ENCODE data around the gene ARFGEF2.
"Not testable (repeated sequence)": the region's sequence is repeated elsewhere in the genome, so short reads cannot be mapped to it uniquely, and the experiment has no call there.

DNA sequence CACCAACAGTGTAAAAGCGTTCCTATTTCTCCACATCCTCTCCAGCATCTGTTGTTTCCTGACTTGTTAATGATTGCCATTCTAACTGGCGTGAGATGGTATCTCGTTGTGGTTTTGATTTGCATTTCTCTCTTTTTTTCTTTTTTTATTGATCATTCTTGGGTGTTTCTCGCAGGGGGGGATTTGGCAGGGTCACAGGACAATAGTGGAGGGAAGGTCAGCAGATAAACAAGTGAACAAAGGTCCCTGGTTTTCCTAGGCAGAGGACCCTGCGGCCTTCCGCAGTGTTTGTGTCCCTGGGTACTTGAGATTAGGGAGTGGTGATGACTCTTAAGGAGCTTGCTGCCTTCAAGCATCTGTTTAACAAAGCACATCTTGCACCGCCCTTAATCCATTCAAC, 13.5 kb downstream of the ARFGEF2 start:
- TF ChIP-seq ZNF274 (IDR thresholded peaks at IDR 0.05; ENCODE audit: low read depth, low read length); SUZ12 (IDR thresholded peaks at IDR 0.05; ENCODE audit: extremely low read depth, insufficient read depth, insufficient read length): not testable (repeated sequence)
